Measurements from ENCODE around the gene XRRA1.

GRCh38 chr11:74978041-74978440 is 29.1 kb upstream of the XRRA1 start:
- TF ChIP-seq ARNTL (CRISPR knock-in tag; IDR thresholded peaks at IDR 0.05; ENCODE audit: borderline replicate concordance, low read depth) (no peak), PATZ1 (CRISPR knock-in tag; IDR thresholded peaks at IDR 0.05; ENCODE audit: borderline replicate concordance) (no peak), ZFP3 (CRISPR knock-in tag; IDR thresholded peaks at IDR 0.05) (no peak), ZNF565 (CRISPR knock-in tag; conservative IDR thresholded peaks at IDR 0.05; ENCODE audit: low read depth) (no peak), CSDC2 (CRISPR knock-in tag; IDR thresholded peaks at IDR 0.05) (no peak), ISL1 (CRISPR knock-in tag; IDR thresholded peaks at IDR 0.05) (no peak), TSHZ2 (CRISPR knock-in tag; IDR thresholded peaks at IDR 0.05) (no peak), PPARA (CRISPR knock-in tag; IDR thresholded peaks at IDR 0.05; ENCODE audit: borderline replicate concordance) (no peak)
- TF ChIP-seq, protein P1, sequence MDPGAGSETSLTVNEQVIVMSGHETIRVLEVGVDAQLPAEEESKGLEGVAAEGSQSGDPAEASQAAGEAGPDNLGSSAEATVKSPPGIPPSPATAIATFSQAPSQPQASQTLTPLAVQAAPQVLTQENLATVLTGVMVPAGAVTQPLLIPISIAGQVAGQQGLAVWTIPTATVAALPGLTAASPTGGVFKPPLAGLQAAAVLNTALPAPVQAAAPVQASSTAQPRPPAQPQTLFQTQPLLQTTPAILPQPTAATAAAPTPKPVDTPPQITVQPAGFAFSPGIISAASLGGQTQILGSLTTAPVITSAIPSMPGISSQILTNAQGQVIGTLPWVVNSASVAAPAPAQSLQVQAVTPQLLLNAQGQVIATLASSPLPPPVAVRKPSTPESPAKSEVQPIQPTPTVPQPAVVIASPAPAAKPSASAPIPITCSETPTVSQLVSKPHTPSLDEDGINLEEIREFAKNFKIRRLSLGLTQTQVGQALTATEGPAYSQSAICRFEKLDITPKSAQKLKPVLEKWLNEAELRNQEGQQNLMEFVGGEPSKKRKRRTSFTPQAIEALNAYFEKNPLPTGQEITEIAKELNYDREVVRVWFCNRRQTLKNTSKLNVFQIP (CRISPR knock-in tag; IDR thresholded peaks at IDR 0.05; ENCODE audit: borderline replicate concordance, low read depth) = no peak

Measured in SK-N-SH treated with all-trans-retinoic acid at 6 μM for 48 hours (cell line).